ENCODE results near the gene LTK. TPM values are rescaled to one million over a fixed set of nuclear protein-coding genes. Genes with fewer than 3 reads are reported as not detected.

LTK gene
- total and polyA plus RNA-seq, 4 donors: 1.3 to 10.6 (median 6.0) TPM

DNA sequence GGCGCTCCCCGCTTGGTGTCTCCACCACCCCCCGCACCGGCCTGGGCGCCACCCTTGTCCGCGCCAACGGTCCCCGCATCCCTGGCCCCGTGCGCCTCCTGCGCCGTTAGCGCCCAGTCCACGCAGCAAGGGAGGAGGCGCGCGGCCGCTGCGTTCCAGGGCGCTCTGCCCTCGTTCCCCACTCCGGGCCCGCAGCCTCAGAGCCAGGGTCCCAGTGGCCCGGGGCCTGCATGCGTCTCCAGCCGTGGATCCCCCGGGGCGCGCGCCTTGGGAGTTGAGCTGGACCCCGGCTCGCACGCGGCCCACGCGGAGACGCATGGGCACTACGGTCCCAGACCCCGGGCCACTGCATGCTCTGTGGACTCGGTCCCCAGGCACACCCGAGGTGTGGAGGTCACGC is 27.3 kb downstream of the LTK start:
- Histone ChIP-seq H3K4me3 (no peak overlapping the region), H3K36me3 (ENCODE audit: control insufficient read depth in 4 of 4, insufficient read depth in 4 of 4, low read length in 4 of 4) (peaks cover 3 to 16% (median 13%) of the 10 kb centered on the region in 4 donors), H3K9me3 (ENCODE audit: control insufficient read depth in 4 of 4, insufficient read depth in 3 of 4, low read length in 3 of 4) (no peaks in the 10 kb centered on the region), H3K4me1 (ENCODE audit: control insufficient read depth in 5 of 5, insufficient read depth in 5 of 5, low read length in 5 of 5) (peaks cover 0 to 6% (median 0%) of the 10 kb centered on the region in 5 donors), H3K9ac (ENCODE audit: insufficient read depth in 1 of 2, low read length in 2 of 2) (no peak overlapping the region), H3K27ac (ENCODE audit: low read depth in 1 of 2, low read length in 1 of 2) (no peak overlapping the region), H3K27me3 (ENCODE audit: control insufficient read depth in 3 of 3, insufficient read depth in 3 of 3, low read length in 2 of 3) (peaks cover 0 to 2% (median 0%) of the 10 kb centered on the region in 3 donors)
- TF ChIP-seq, protein P1, sequence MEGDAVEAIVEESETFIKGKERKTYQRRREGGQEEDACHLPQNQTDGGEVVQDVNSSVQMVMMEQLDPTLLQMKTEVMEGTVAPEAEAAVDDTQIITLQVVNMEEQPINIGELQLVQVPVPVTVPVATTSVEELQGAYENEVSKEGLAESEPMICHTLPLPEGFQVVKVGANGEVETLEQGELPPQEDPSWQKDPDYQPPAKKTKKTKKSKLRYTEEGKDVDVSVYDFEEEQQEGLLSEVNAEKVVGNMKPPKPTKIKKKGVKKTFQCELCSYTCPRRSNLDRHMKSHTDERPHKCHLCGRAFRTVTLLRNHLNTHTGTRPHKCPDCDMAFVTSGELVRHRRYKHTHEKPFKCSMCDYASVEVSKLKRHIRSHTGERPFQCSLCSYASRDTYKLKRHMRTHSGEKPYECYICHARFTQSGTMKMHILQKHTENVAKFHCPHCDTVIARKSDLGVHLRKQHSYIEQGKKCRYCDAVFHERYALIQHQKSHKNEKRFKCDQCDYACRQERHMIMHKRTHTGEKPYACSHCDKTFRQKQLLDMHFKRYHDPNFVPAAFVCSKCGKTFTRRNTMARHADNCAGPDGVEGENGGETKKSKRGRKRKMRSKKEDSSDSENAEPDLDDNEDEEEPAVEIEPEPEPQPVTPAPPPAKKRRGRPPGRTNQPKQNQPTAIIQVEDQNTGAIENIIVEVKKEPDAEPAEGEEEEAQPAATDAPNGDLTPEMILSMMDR (IDR thresholded peaks at IDR 0.05; ENCODE audit: control extremely low read depth, extremely low read depth): no peak
- 86 to 88% methylated on average over 38 to 43 of the region's 43 CpGs for WGBS, 2 donors
- DNase-seq (no peak), ATAC-seq (ENCODE audit: insufficient read depth, low FRiP score) (no peak)

DNA sequence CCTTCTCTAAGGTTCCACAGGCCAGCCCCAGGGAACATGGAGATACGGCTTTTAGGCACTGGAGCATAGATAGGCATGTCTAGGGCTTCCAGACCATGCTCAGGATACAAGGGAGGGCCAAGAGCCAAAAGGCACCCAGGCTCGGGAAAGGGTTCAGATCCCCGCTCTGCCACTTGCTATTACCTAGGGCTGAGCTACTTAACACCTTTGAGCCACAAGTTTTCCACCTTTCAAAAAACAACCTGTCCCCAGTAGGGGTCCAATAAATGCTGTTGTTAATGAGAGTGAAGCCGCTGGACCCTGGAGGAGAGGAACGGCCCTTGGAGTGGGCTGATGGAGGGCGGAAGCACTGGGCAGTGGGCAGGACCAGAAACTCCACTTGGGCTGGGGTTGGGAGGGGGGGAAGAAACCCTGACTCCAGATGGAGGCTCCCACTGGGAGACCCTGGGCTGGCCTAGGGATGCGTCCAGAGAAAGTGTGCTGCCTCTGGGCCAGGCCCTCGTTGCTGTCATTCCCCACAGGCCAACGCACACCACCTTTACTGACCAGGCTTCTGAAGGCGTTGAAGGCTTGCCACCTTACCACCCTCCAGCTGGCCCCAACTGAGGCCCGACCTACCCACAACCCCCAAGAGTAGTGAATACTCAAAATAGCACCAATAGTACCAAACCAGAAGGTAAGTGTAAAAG is 28.5 kb downstream of the LTK start:
- 88% methylated on average over 11 of the region's 11 CpGs for WGBS, 2 donors

DNA sequence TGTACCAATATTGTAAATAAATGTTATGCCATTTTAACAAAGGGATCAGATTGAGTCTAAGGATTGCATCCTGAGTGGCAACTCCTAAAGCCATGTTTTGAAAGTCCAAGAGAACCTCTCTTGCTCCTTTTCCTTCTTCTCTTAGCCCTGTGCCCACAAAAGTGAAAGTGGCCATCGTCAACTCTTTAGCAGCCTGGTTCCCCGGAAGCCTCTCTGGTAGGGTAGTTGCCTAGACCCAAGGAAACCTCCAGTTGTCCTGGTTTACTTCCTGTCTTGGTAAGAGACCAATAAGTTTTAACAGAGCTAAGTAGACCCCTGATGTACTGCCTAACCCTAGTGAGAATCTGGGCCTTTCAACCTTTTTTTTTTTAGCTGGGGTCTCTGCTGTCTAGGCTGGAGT is 30.1 kb downstream of the LTK start:
- Histone ChIP-seq H3K9me3 (ENCODE audit: control insufficient read depth in 4 of 4, insufficient read depth in 3 of 4, low read length in 3 of 4) (no peaks in the 10 kb centered on the region), H3K4me3 (no peak overlapping the region), H3K27me3 (ENCODE audit: control insufficient read depth in 3 of 3, insufficient read depth in 3 of 3, low read length in 2 of 3) (no peaks in the 10 kb centered on the region), H3K9ac (ENCODE audit: insufficient read depth in 1 of 2, low read length in 2 of 2) (no peak overlapping the region), H3K4me1 (ENCODE audit: control insufficient read depth in 5 of 5, insufficient read depth in 5 of 5, low read length in 5 of 5) (peaks cover 0 to 6% (median 0%) of the 10 kb centered on the region in 5 donors), H3K36me3 (ENCODE audit: control insufficient read depth in 4 of 4, insufficient read depth in 4 of 4, low read length in 4 of 4) (peaks cover 11 to 35% (median 28%) of the 10 kb centered on the region in 4 donors), H3K27ac (ENCODE audit: low read depth in 1 of 2, low read length in 1 of 2) (no peak overlapping the region)
- DNase-seq: no peak
- 82 to 85% methylated on average over 2 of the region's 2 CpGs for WGBS, 2 donors
- TF ChIP-seq, protein P1 (IDR thresholded peaks at IDR 0.05; ENCODE audit: control extremely low read depth, extremely low read depth): no peak
- no peak for ATAC-seq (ENCODE audit: insufficient read depth, low FRiP score)

More for the DNA sequence above, 28.5 kb downstream of the LTK start:
- Histone ChIP-seq H3K4me1 (ENCODE audit: control insufficient read depth in 5 of 5, insufficient read depth in 5 of 5, low read length in 5 of 5) (peaks cover 0 to 6% (median 0%) of the 10 kb centered on the region in 5 donors), H3K4me3 (no peak overlapping the region), H3K27ac (ENCODE audit: low read depth in 1 of 2, low read length in 1 of 2) (no peak overlapping the region), H3K9me3 (ENCODE audit: control insufficient read depth in 4 of 4, insufficient read depth in 3 of 4, low read length in 3 of 4) (no peaks in the 10 kb centered on the region), H3K27me3 (ENCODE audit: control insufficient read depth in 3 of 3, insufficient read depth in 3 of 3, low read length in 2 of 3) (no peaks in the 10 kb centered on the region), H3K9ac (ENCODE audit: insufficient read depth in 1 of 2, low read length in 2 of 2) (no peak overlapping the region), H3K36me3 (ENCODE audit: control insufficient read depth in 4 of 4, insufficient read depth in 4 of 4, low read length in 4 of 4) (peaks cover 11 to 28% (median 18%) of the 10 kb centered on the region in 4 donors)
- no peak for ATAC-seq (ENCODE audit: insufficient read depth, low FRiP score)
- no peak for DNase-seq
- TF ChIP-seq, protein P1 (IDR thresholded peaks at IDR 0.05; ENCODE audit: control extremely low read depth, extremely low read depth): no peak

Data from lung (tissue), 12 donors.